HG03103 (cell line): ENCODE measurements around the gene SLC3A2.
"Not testable (repeated sequence)": the region's sequence is repeated elsewhere in the genome, so short reads cannot be mapped to it uniquely, and the experiment has no call there.

ENCODE experiments used
- ATAC-seq: cut with Tn5 transposase; IDR thresholded peaks from one replicate; pipeline ENCODE4 v1.9.1; 2021; ENCODE audit warnings: low read depth; ENCODE audit not compliant: unreplicated experiment

Gene SLC3A2

DNA sequence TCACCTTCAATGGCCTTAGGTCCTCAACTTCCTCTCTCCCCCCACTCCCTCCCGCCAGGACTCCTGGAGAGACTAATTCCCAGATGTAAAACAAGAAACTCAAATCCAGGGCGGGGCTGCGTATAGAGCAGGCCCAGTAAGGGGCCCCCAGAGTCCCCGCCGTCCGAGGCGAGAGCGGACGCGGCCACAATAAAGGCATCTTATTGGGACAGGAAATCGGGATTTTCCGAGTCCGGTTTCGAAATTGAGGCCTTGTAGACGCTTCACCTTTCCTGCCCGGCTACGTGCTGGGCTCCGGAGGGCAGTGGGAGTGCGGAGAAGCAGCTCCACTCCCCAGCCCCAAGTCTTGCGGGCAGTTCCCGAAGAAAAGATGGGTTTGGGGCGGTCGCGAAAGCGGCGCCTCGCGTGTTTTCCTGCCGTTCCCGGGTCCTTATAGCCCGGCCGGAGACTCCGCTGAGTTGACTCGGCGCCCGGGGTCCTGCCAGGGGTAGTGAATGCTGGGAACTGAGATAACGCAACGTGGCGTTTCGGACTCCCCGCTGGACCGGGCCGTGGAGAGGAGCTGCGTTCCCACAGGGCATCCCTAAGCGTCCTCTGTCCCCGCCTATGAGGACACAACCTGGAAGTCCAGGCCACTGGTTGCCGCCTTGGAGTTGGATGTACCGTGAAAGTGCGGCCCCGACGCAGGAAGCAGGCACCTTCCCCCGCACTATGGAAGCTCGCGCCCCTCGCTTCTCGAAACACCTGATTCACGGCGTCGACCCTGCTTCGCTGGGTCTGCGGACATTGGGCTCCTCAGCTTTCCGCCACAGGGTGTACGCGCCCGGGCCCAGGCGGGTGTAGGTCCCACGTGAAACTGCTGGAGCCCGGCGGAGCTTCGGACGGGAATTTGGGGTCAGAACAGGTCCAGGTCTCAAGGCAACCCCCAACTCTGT is 45.3 kb downstream of the SLC3A2 start:
- no peak for ATAC-seq

DNA sequence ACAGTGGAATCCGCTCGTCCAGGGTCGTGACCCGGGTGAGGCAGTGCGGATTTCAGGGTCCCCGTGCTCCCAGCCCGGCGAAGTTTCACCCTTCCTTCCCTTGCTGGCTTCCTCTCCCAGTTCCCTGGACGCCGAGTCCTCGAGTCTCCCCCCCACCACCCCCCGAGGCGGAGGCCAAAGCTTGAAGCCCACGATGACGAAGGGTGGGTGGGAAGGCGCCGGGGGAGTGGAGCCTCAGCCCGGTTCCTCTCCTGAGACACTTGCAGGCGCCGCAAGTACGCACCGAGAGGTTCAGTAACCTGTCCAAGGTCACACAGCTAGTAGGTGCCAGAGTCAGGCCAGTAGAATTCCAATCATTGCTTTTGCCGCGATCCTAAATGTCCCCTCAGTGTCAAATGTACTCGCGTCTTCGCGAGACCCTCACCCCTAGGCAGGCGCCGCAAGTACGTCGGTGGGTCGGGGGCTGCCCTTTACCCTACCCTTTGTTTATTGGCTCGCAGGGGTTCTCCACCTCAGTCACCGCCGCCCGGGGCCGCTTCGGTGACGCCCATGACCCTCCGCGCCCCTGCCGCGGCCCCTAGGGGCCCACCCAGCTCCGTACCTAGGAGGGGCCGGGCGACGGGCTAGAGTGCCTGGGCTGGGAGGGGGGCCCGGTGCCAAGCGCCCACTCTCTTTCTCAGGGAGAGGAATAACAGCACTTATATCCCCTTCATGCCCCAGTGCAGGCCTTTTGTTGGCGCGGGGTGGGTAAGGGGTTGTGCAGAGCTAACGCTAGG is 46.2 kb downstream of the SLC3A2 start:
- no peak for ATAC-seq

DNA sequence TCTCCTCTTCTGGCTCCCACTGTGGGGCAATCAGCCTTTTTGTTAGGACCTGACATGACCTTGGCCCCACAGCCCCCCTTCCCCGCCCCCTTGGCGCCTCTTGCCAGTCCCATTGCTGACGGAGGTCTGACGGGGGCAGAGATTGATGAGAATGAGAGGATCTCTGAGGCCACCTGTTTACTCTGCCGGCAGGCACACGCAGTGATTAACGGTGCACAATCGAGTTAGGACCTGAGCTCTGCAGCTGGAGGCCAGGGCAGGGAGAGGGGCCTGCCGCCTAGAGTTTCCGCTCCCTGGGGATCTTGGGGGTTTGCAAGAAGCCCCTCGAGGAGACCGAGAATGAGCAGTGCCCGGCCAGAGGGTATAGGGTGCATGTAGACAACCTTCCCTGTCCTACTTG is 47.3 kb downstream of the SLC3A2 start:
- no peak for ATAC-seq

DNA sequence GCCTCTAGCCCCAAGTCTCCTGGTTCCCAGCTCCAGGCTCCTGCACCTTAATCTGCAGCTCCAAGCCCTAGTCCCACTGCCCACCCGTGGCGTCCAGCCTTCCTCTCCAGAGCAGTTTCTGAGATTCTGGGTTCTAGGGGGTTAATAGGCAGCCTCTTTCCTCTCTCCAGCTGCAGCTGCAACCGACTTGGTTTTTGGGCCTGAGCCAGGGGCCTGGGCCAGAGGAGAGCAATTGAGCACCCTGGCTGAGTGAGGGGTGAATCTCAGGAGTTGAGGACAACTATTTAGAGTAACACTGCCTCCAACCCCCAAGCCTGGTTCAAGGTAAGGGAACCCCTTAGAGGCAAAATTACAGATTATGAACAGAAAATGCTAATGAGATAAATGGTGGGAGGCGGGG is 49.5 kb downstream of the SLC3A2 start:
- no peak for ATAC-seq

DNA sequence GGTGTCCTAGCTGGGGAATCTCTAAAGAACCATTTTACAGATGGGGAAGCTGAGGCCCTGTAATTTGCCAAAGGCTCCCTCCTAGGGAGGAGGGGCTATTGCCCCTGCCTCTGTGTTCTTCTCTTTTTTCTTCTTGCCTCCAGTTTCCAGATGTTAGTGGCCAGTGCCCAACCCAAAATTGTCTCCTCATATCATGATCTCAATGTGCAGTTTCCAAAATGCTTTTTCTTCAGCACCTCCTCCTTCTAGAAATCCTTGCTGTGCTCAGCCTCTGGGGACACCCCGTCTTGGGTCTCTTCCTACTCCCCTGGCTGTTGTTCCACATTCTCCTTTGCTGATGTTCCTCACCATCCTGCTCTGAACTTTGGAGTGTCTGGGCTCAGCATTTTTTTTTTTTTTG is 50.0 kb downstream of the SLC3A2 start:
- no peak for ATAC-seq

DNA sequence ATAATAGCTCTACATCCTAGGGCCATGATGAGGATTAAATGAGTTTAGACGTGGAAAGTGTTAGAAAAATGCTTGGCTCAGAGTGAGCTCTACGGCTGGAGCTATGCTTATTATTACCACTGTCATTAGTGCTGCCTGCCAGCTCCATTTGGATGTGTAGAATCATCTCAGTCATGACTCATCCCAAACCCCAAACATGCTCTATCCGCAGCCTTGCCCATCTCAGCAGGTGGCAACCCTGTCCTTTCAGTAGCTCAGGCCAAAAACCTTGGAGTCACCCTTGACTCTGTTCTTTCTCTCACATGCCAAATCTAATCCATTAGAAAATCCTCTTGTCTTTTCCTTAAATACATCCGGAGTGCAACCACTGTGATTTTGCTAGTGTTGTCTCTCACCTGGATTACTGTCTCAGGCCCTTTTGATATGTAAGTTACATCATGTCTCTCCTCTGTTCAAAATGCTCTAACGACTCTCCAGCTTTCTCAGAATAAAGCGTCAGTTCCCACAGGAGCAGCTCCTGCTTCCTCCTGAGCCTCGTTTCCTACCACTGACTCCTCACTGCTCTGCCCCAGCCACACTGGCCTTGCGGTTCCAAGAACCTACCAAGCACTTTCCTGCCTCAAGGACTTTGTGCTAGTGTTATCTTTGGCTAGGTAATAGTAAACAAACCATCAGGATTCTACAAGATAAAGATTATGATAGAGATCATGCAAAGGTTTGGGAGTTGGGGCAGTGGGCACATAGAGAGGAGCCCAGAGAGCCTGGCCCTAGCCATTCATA is 51.0 kb downstream of the SLC3A2 start:
- ATAC-seq, result no peak

DNA sequence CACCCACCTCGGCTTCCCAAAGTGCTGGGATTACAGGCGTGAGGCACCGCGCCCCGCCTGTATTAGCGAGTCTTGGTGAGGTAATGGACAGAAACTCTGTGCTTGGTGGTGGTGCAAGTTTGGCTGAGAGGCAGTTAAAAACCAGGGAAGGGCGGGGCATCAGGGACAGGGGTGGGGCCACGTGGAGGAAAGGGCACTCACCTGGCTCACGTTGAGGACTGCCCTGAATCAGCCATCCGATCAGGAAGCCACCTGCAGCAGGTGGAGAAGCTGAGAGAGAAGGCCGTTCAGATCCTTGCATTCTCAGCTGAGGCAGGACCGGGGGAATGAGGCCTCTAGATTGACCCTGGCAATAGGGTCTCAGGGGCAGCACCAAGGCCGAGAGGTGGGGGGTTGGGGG is 52.6 kb downstream of the SLC3A2 start:
- no peak for ATAC-seq

DNA sequence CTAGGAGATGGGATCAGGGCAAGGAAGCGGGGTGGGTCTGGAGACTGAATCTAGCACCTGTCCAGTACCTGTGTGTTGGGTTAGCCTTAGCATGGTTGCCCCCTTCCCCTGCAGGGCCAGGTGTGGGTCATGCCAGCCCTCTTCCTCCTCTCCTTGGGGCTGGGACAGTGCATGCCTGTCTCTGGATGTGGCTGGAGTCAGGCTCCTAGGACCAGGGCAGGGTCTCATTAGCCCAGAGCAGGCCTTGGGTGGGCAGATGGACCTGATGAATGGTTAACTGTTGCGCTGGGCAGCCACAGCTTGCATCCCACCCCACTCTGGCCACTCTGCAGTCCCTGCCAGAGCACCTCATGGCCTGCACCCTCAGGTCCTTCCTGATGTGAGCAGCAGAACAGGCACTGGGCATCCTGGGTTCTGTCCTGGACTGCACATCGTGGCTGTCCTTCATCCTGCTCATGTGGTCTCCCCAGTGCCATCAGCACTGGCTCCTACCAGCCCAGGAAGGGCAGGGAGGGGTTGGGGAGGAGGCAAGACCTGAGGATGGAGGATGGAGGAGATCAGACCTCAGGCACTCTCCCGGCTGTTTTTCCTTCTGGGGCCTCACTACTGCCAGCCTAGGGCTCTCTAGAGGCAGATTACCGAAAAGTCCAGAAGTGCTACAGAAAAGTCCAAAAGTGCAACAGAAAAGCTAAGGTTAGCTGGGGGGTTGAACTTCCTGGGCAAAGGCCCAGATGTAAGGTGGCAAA is 53.2 kb downstream of the SLC3A2 start:
- ATAC-seq, result no peak

DNA sequence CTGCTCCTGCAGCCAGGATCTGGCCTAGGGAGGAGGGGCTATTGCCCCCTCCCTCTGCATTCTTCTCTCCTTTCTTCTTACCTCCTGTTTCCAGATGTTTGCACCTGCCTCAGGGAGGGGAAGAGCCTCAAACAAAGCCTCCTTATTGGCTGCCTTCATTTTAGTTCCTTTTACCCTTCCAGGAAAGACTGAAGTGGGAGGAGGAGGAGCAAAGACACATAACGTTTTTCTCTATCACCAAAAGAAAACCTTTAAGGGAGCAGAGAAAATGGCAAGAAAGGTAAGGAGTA is 53.7 kb downstream of the SLC3A2 start:
- no peak for ATAC-seq

DNA sequence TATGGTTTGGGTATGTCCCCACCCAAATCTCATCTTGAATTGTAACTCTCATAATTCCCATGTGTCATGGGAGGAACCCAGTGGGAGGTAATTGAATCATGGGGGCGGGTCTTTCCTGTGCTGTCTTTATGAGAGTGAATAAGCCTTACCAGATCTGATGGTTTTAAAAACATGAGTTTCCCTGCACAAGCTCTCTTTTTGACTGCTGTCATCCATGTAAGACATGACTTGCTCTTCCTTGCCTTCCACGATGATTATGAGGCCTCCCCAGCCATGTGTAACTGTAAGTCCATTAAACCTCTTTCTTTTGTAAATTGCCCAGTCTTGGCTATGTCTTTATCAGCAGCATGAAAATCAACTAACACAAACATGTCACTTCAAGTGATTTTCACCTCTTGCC is 56.8 kb downstream of the SLC3A2 start:
- ATAC-seq, result not testable (repeated sequence)
